HG03060 (cell line): ENCODE data around the gene PRSS8.
A peak's percentile ranks its signal among the peaks of the same experiment; 100 is the strongest.
"Not testable (repeated sequence)": the region's sequence is repeated elsewhere in the genome, so short reads cannot be mapped to it uniquely, and the experiment has no call there.

Source experiments
- ATAC-seq: cut with Tn5 transposase; IDR thresholded peaks from one replicate; pipeline ENCODE4 v1.9.1; 2021; ENCODE audit warnings: low read depth, moderate number of reproducible peaks; ENCODE audit not compliant: unreplicated experiment

The PRSS8 gene

DNA sequence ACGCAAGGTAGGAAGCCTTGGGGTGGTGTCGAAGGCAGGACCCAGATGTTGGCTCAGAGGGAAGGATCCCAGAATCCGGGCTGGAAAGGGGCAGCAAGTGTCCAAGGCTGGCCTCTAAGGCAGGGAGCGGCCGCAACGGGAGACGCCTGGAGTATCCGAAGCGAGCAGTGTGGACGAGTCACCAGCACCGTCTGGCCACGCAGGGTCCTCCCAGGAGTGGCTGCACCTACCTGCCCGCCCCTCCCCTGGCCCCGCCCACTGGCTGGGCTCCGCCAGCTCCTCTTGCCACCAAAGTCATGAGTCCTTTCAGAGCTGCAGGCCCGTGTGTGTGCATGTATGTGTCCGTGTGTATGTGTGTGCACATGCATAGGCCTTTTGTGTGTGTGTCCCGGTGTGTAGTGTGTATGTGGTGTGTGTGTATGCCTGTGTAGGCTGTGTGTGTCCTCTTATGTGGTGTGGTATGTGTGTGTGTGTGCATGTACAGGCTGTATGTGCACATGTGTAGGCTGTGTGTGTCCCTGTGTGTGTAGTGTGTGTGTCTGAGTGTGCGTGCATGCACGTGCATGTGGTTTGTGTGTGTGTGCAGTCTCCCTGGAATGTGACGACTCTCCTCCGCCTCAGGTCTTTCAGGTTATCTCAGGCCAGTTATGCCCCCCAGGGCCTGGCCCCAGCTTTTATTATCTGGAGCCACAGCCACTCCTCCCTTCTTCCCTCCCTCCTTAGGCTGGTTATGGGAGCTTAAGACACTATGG, at the start of gene PRSS8:
Gene PRSS8, minus strand, starts transcription at position 193 of the 752 bp plus-strand sequence. CDS start 229 bp downstream, outside the sequence.
- ATAC-seq: no peak

DNA sequence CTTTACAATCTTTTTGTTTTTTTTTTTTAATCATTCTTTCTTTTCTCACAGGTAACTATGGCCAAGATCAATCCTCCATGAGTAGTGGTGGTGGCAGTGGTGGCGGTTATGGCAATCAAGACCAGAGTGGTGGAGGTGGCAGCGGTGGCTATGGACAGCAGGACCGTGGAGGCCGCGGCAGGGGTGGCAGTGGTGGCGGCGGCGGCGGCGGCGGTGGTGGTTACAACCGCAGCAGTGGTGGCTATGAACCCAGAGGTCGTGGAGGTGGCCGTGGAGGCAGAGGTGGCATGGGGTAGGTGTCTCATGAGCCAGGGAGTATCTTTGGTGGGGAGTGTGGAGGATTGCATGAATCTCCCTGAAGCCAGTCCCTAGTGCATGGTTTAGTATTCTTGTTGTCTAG, 49.4 kb upstream of the PRSS8 start:
- no peak for ATAC-seq

GRCh38 chr16:31183432-31184428, 48.2 kb upstream of the PRSS8 start:
- ATAC-seq: no peak

DNA sequence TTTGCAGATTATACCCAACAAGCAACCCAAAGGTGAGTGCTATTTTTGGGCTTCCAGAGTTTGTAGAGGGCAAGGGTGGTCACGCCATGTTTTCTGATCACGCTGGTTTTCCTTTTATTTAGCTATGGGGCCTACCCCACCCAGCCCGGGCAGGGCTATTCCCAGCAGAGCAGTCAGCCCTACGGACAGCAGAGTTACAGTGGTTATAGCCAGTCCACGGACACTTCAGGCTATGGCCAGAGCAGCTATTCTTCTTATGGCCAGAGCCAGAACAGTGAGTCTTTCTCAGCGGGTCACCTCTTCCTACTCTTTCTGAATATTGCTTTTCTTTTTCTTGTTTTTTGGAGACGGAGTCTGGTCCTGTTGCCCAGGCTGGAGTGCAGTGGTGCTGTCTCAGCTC, 46.9 kb upstream of the PRSS8 start:
- no peak for ATAC-seq

DNA sequence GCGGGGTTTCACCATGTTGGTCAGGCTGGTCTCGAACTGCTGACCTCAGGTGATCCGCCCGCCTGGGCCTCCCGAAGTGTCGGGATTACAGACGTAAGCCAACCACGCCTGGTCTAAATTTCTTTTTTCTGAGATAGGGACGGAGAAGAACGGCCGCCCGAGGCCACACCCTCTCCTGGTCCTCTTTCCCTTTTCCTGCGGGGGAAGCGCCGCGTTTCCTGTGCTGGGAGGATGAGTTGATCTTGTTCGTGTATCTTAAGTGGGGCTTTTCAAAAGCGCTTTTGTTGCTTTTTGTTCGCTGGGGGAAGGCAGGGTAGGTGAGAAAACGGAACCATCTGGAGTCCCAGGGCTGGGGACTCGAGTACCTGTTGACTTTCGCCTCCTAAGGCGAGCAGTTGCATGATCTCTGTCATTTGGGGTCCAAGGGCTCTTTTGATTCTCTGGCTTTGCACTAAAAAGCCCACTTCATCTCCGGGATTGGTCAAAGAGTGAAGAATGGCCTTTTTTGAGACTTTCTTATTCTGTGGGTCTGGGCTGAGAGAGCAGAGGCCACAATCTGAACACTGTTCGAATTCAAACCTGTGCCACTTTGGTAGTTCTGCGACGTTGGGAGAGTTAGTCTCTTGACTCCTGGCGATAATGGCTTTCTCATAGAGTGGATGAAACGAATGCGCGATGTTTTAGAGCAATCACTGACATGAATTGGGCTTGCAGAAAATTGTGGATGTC, 45.7 kb upstream of the PRSS8 start:
- no peak for ATAC-seq

DNA sequence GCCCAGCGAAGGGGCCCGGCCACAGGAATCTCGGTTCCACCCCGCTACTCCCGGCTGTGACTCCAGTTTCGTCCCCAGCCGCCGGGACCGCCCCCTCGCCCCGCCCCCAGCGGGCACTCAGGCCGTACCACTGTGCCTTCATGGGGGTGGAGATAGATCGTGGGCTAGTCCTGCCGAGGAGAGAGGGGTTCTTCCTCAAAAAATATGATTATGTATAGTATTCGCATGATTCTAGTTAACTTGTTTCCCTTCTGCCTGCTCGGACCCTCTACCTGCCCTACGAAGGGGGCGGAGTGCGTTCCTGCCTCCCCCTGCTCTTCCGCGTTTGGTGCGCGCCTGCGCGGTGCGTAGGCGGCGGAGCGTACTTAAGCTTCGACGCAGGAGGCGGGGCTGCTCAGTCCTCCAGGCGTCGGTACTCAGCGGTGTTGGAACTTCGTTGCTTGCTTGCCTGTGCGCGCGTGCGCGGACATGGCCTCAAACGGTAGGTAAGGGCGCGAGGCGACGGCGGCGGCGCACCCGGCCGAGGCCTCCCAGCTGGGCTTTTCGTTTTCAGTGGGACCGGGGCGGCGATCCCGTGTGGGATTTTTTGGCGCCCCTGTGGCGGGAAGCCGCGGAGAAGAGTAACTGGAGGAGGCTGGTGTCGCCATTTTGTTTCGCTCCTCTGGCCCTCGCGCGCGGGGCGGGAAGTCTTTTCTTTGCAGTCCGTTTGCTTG, 44.4 kb upstream of the PRSS8 start, which contains the start of gene FUS:
Gene FUS, plus strand, starts transcription at position 393 of the 713 bp plus-strand sequence. Its CDS starts 76 bp downstream, at position 469.
- ATAC-seq: peak; percentile 57

GRCh38 chr16:31179219-31179746, 43.8 kb upstream of the PRSS8 start:
- ATAC-seq: no peak

GRCh38 chr16:31177136-31177535, 41.6 kb upstream of the PRSS8 start:
- no peak for ATAC-seq

DNA sequence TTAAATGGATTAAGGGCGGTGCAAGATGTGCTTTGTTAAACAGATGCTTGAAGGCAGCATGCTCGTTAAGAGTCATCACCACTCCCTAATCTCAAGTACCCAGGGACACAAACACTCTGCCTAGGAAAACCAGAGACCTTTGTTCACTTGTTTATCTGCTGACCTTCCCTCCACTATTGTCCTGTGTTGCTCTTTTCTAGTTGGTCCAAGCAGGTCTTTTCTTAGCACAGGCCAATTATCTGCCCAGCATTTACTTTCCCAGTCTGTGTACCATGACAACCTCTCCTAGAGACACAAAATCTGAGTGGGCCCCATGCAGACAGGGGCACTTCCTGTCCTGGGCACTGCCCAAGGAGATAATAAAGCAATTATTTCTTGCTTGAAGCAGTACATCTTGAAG, 34.5 kb upstream of the PRSS8 start:
- not testable (repeated sequence) for ATAC-seq

DNA sequence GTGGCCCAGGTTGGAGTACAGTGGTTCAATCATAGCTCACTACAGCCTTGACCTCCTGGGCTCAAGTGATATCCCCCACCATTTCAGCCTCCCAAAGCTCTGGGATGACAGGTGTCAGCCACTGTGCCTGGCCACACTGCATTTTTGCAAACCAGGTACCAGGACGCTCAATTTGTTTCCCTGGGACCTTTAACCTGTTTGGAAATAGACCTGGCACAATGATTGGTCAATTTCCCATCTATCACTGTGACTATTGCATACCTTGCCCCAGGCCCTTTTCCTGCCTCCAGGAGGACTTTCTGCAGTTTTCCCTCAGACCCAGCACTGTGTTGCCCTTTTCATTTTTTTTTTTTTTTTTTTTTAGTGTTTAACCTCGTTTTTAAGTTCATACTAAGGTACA, 33.3 kb upstream of the PRSS8 start:
- no peak for ATAC-seq

GRCh38 chr16:31167315-31167714, 31.8 kb upstream of the PRSS8 start:
- ATAC-seq: no peak

GRCh38 chr16:31157136-31157535, 21.6 kb upstream of the PRSS8 start:
- no peak for ATAC-seq

- ATAC-seq: not testable (repeated sequence)
Measured at GRCh38 chr16:31150976-31151375, 15.4 kb upstream of the PRSS8 start.

GRCh38 chr16:31149894-31150890, 14.7 kb upstream of the PRSS8 start, which contains the start of gene PRSS36:
PRSS36 (minus strand) TSS chr16:31150066; CDS start chr16:31150035, 31 bp downstream.
- no peak for ATAC-seq

DNA sequence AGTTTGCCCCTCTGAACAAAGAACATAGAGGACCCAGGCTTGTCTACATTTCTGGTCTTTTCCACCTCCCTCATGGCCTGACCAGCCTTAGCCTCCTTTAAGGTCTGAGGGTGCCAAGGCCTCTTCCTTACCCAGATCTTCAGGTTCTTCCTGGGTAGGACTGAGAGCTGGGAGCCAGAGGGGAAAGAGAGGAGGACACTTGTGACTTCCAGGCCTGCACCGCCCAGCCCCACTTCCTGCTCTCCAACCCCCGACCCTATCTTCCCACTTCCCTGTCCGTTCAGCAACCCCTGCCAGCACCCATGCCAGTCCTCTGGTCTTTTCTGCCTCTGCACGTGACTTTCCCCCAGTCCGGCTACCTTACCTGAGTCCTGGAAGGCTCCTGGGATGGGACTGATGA, 13.8 kb upstream of the PRSS8 start:
- ATAC-seq: no peak

- ATAC-seq: no peak
Measured at GRCh38 chr16:31148896-31149295, 13.4 kb upstream of the PRSS8 start.

DNA sequence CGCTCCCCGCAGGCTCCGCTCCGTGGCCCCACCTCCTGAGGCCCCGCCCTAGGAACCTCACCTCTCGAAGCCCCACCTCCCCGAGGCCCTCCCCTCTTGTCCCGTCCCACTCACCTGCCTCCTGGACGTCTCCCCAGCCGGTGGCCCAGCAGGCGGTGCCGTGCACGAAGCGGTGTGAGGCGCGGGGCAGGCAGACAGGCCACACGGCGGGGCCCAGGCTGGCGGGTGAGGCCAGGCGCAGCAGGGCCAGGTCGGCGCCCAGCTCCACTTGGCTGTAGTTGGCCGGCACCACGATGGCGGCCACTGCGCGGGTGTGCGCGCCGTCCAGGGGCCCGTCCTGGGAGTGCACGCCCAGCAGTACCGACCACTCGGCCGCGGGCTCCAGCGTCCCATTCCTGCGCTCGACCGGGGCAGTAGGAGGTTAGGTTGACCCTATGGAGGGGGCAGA, 12.8 kb upstream of the PRSS8 start:
- ATAC-seq: no peak

DNA sequence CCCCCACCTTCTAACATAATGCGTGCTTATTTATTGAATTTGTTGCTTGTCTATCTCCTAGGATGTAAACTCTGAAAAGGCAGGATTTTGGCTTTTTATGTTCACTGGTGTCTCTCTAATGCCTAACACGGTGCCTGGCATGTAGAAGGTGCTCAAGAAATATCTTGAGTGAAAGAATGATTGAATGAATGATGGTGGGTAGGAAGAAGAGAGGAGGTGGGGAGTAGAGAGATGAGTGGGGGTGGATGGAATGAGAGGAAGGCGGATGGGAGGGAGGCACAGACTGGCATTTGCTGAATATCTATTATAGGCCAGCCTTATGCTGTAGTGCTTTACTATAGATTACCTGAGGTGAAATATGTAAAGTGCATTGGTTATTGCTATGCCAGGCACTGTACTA, 12.0 kb upstream of the PRSS8 start:
- ATAC-seq: no peak
